Measurements from ENCODE around the gene COA1. TPM values are rescaled to one million over a fixed set of nuclear protein-coding genes. Genes with fewer than 3 reads are reported as not detected.

The COA1 gene
- total and polyA plus RNA-seq, 2 donors (not counting 3 experiments of a cell fraction or from before 2014, with no cell fraction given), result 38.1 to 55.1 TPM

DNA sequence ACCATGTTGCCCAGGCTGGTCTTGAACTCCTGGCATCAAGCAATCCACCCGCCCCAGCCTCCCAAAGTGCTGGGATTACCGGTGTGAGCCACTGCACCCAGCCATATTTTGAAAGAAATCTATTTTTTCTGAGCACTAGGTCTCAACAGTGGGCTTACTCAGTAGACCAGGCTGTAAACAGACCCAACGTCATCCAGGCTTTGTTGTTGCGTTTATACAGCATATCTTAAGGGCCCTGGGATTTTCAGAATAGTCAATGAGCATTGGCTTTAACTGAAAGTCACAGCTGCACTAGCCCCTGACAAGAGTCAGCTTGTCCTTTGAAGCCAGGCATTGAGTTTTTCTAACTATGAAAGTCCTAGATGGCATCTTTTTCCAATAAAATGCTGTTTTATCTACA is 96.6 kb downstream of the COA1 start:
- BruUV-seq (replicated peaks), result no TSS peak
- no peak overlapping the region for H3K27ac ChIP-seq (ENCODE audit: insufficient read depth, low read depth, low read length)
- peaks cover 6 to 25% of the 10 kb centered on the region in 2 experiments for H3K36me3 ChIP-seq (ENCODE audit: control insufficient read depth in 2 of 2, extremely low read depth in 1 of 2, insufficient read depth in 2 of 2, low read length in 2 of 2)
- no peak overlapping the region for H3K4me3 ChIP-seq (replicated peaks in 1 of 3; ENCODE audit: insufficient read depth in 1 of 3, low read depth in 1 of 3, low read length in 3 of 3)
- DNase-seq (ENCODE audit: low read depth, low spot score) (no peak), FAIRE-seq (no peak)
- H3K79me2 ChIP-seq (ENCODE audit: control insufficient read depth, insufficient read depth, low read length), result peaks cover 56% of the 10 kb centered on the region
- no peaks in the 10 kb centered on the region for H3K27me3 ChIP-seq (ENCODE audit: control insufficient read depth in 2 of 2, insufficient read depth in 2 of 2, low read length in 2 of 2)
- no peaks in the 10 kb centered on the region for H3K9me3 ChIP-seq (replicated peaks; ENCODE audit: control insufficient read depth, insufficient read depth, low read length)
- H3K9me1 ChIP-seq (replicated peaks; ENCODE audit: control insufficient read depth, extremely low read depth, insufficient read depth, low read length), result no peaks in the 10 kb centered on the region
- H2AFZ ChIP-seq (ENCODE audit: low read depth, low read length), result no peak overlapping the region
- intact Hi-C loops (cut with micrococcal nuclease), result no loop called here
- H4K20me1 ChIP-seq (replicated peaks; ENCODE audit: control insufficient read depth, extremely low read depth, insufficient read depth, low read length), result no peaks in the 10 kb centered on the region
- POLR2A ChIA-PET, result no interaction called here
- TF ChIP-seq POLR2A (IDR thresholded peaks at IDR 0.05; ENCODE audit: low read depth, low read length) (peak; percentile 29), EZH2 (IDR thresholded peaks at IDR 0.05; ENCODE audit: borderline replicate concordance, low read depth, low read length, severe bottlenecking) (no peak)
- TF ChIP-seq, protein P1, sequence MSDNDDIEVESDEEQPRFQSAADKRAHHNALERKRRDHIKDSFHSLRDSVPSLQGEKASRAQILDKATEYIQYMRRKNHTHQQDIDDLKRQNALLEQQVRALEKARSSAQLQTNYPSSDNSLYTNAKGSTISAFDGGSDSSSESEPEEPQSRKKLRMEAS (IDR thresholded peaks at IDR 0.05; ENCODE audit: insufficient read depth, insufficient read length), result no peak
- peaks cover 12% of the 10 kb centered on the region for H3K4me1 ChIP-seq (ENCODE audit: control insufficient read depth, extremely low read depth, insufficient read depth, low read length)
- no peak overlapping the region for H3K9ac ChIP-seq (replicated peaks; ENCODE audit: extremely low read depth, insufficient read depth, low read length)
- CTCF ChIA-PET, result interaction anchor here (0.7 to 2.9 kb wide), 2 partner anchors 50 to 61 kb away, joined by 3 to 13 read pairs; partner anchors contain the start of gene STK17A
- dilution Hi-C loops (cut with MboI; ENCODE audit: extremely low pct_ligation_motif_present, low sequenced_read_pairs), result no loop called here
- H3K4me2 ChIP-seq (ENCODE audit: insufficient read depth, low read length), result no peak overlapping the region

DNA sequence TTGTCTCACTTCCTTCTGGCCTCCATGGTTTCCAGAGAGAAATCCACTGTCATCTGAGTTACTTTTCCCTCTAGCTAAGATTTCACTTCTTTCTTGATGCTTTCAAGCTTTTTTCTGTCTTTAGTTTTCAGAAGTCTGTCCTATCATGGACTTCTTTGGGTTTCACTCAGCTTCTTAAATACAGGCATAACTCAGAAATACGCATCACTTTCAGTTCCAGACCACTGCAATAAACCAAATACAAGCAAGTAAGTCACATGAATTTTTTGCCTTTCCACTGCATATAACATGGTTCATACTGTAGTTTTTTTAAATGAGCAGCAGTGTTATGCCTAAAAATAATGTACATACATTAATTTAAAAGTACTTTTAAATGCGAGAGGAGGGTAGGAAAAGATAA is 97.8 kb downstream of the COA1 start:
- Histone ChIP-seq H2AFZ (ENCODE audit: low read depth, low read length) (no peak overlapping the region), H3K4me1 (ENCODE audit: control insufficient read depth, extremely low read depth, insufficient read depth, low read length) (no peaks in the 10 kb centered on the region), H3K27ac (ENCODE audit: insufficient read depth, low read depth, low read length) (no peak overlapping the region), H3K9me3 (replicated peaks; ENCODE audit: control insufficient read depth, insufficient read depth, low read length) (no peaks in the 10 kb centered on the region), H3K9ac (replicated peaks; ENCODE audit: extremely low read depth, insufficient read depth, low read length) (no peak overlapping the region), H4K20me1 (replicated peaks; ENCODE audit: control insufficient read depth, extremely low read depth, insufficient read depth, low read length) (no peaks in the 10 kb centered on the region), H3K4me3 (replicated peaks in 1 of 3; ENCODE audit: insufficient read depth in 1 of 3, low read depth in 1 of 3, low read length in 3 of 3) (no peak overlapping the region), H3K4me2 (ENCODE audit: insufficient read depth, low read length) (no peak overlapping the region), H3K27me3 (ENCODE audit: control insufficient read depth in 2 of 2, insufficient read depth in 2 of 2, low read length in 2 of 2) (no peaks in the 10 kb centered on the region), H3K9me1 (replicated peaks; ENCODE audit: control insufficient read depth, extremely low read depth, insufficient read depth, low read length) (no peaks in the 10 kb centered on the region), H3K36me3 (ENCODE audit: control insufficient read depth in 2 of 2, extremely low read depth in 1 of 2, insufficient read depth in 2 of 2, low read length in 2 of 2) (peaks cover 6 to 26% of the 10 kb centered on the region in 2 experiments), H3K79me2 (ENCODE audit: control insufficient read depth, insufficient read depth, low read length) (peaks cover 60% of the 10 kb centered on the region)
- BruUV-seq (replicated peaks), result no TSS peak
- intact Hi-C loops (cut with micrococcal nuclease), result no loop called here
- dilution Hi-C loops (cut with MboI; ENCODE audit: extremely low pct_ligation_motif_present, low sequenced_read_pairs), result no loop called here
- CTCF ChIA-PET, result interaction anchor here (1.1 to 2.9 kb wide), 2 partner anchors 11 to 49 kb away, joined by 3 to 13 read pairs; partner anchors contain the start of gene STK17A
- TF ChIP-seq, protein P2, sequence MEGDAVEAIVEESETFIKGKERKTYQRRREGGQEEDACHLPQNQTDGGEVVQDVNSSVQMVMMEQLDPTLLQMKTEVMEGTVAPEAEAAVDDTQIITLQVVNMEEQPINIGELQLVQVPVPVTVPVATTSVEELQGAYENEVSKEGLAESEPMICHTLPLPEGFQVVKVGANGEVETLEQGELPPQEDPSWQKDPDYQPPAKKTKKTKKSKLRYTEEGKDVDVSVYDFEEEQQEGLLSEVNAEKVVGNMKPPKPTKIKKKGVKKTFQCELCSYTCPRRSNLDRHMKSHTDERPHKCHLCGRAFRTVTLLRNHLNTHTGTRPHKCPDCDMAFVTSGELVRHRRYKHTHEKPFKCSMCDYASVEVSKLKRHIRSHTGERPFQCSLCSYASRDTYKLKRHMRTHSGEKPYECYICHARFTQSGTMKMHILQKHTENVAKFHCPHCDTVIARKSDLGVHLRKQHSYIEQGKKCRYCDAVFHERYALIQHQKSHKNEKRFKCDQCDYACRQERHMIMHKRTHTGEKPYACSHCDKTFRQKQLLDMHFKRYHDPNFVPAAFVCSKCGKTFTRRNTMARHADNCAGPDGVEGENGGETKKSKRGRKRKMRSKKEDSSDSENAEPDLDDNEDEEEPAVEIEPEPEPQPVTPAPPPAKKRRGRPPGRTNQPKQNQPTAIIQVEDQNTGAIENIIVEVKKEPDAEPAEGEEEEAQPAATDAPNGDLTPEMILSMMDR (IDR thresholded peaks at IDR 0.05; ENCODE audit: extremely low read depth in 1 of 2, insufficient read depth in 1 of 2, low read depth in 1 of 2, low read length in 2 of 2), result no peak
- TF ChIP-seq, protein P1 (IDR thresholded peaks at IDR 0.05; ENCODE audit: insufficient read depth, insufficient read length), result no peak
- no peak for TF ChIP-seq MYC (IDR thresholded peaks at IDR 0.05; ENCODE audit: low read depth, low read length)
- no peak for TF ChIP-seq FOS (IDR thresholded peaks at IDR 0.05; ENCODE audit: borderline replicate concordance, insufficient read depth, low read length)
- no peak for TF ChIP-seq POLR2AphosphoS5 (IDR thresholded peaks at IDR 0.05; ENCODE audit: insufficient read depth, low read depth, low read length)
- no peak for TF ChIP-seq EZH2 (IDR thresholded peaks at IDR 0.05; ENCODE audit: borderline replicate concordance, low read depth, low read length, severe bottlenecking)
- TF ChIP-seq GATA2 (IDR thresholded peaks at IDR 0.05; ENCODE audit: insufficient read depth, insufficient read length, low read depth, low read length), result no peak
- TF ChIP-seq POLR2A (IDR thresholded peaks at IDR 0.05; ENCODE audit: low read depth, low read length), result no peak
- FAIRE-seq, result no peak
- no peak for DNase-seq (ENCODE audit: low read depth, low spot score)
- POLR2A ChIA-PET, result interaction anchor here (1.4 kb wide), 1 partner anchor 68 kb away, joined by 3 read pairs; no protein-coding TSS in a partner anchor
